Activated T-cell treated with anti-CD3 and anti-CD28 coated beads, Interleukin-2, amount 50 U/mL, for 4 hours (primary cell): ENCODE results near the gene TRIM63. TPM values are rescaled to one million over a fixed set of nuclear protein-coding genes. Genes with fewer than 3 reads are reported as not detected.

Experiments used
- ATAC-seq, 2 donors: fragments of 200-7000 bp; cut with Tn5 transposase; one replicate each; pipeline ENCODE4 v1.10.0; 2021
- DNase-seq: peaks from one replicate; pipeline ENCODE4 v3.0.0-alpha.2; 2020
- H3K27me3 Mint-ChIP-seq: one replicate; pipeline ENCODE4 v1.8.0; 2021; ENCODE audit warnings: low read depth, mixed read lengths
- H3K36me3 Mint-ChIP-seq: one replicate; pipeline ENCODE4 v1.8.0; 2022; ENCODE audit warnings: mixed read lengths; ENCODE audit not compliant: insufficient read depth
- H3K4me1 Mint-ChIP-seq: one replicate; pipeline ENCODE4 v1.8.0; 2021; ENCODE audit warnings: low read depth, mixed read lengths
- H3K4me3 Mint-ChIP-seq: one replicate; pipeline ENCODE4 v1.8.0; 2021; ENCODE audit warnings: mild to moderate bottlenecking, moderate library complexity, mixed read lengths
- H3K9me3 Mint-ChIP-seq: one replicate; pipeline ENCODE4 v1.8.0; 2021; ENCODE audit warnings: mixed read lengths
- total RNA-seq, 3 donors: library from RNA; stranded (reverse); gene quantifications; one replicate each; pipeline ENCODE4 v1.2.1, GENCODE V29; 2021

The TRIM63 gene
- total RNA-seq, 3 donors from 2014 or later, result not detected

GRCh38 chr1:26078286-26079177 lies 11.1 kb upstream of the TRIM63 start:
- ATAC-seq (no peak), DNase-seq (no peak)
- no peak overlapping the region for H3K4me3 Mint-ChIP-seq
- H3K27me3 Mint-ChIP-seq, result peaks cover 14% of the 10 kb centered on the region
- peaks cover 10% of the 10 kb centered on the region for H3K4me1 Mint-ChIP-seq
- no peaks in the 10 kb centered on the region for H3K36me3 Mint-ChIP-seq
- H3K9me3 Mint-ChIP-seq, result no peaks in the 10 kb centered on the region

GRCh38 chr1:26077524-26077923 lies 10.1 kb upstream of the TRIM63 start:
- H3K4me3 Mint-ChIP-seq, result no peak overlapping the region
- ATAC-seq (no peak), DNase-seq (no peak)
- H3K9me3 Mint-ChIP-seq, result no peaks in the 10 kb centered on the region
- H3K27me3 Mint-ChIP-seq, result peaks cover 14% of the 10 kb centered on the region
- no peaks in the 10 kb centered on the region for H3K36me3 Mint-ChIP-seq
- peaks cover 10% of the 10 kb centered on the region for H3K4me1 Mint-ChIP-seq

- H3K4me3 Mint-ChIP-seq, result no peak overlapping the region
- no peaks in the 10 kb centered on the region for H3K36me3 Mint-ChIP-seq
- no peaks in the 10 kb centered on the region for H3K9me3 Mint-ChIP-seq
- H3K4me1 Mint-ChIP-seq, result peaks cover 10% of the 10 kb centered on the region
- peaks cover 20% of the 10 kb centered on the region for H3K27me3 Mint-ChIP-seq
- ATAC-seq (no peak), DNase-seq (no peak)
Observed at GRCh38 chr1:26075421-26076144, 8.2 kb upstream of the TRIM63 start.

GRCh38 chr1:26072305-26072704 lies 4.9 kb upstream of the TRIM63 start:
- Mint-ChIP-seq H3K27me3 (peaks cover 24% of the 10 kb centered on the region), H3K36me3 (no peaks in the 10 kb centered on the region), H3K4me1 (peaks cover 10% of the 10 kb centered on the region), H3K4me3 (no peak overlapping the region), H3K9me3 (no peaks in the 10 kb centered on the region)
- DNase-seq (no peak), ATAC-seq (no peak)

GRCh38 chr1:26070963-26071342 lies 3.5 kb upstream of the TRIM63 start:
- Mint-ChIP-seq H3K4me1 (peaks cover 8% of the 10 kb centered on the region), H3K4me3 (no peak overlapping the region), H3K27me3 (peaks cover 16% of the 10 kb centered on the region), H3K36me3 (no peaks in the 10 kb centered on the region), H3K9me3 (no peaks in the 10 kb centered on the region)
- ATAC-seq (no peak), DNase-seq (no peak)

- Mint-ChIP-seq H3K4me1 (peaks cover 3% of the 10 kb centered on the region), H3K36me3 (no peaks in the 10 kb centered on the region), H3K9me3 (no peaks in the 10 kb centered on the region), H3K4me3 (no peak overlapping the region), H3K27me3 (peaks cover 16% of the 10 kb centered on the region)
- DNase-seq, result no peak
- ATAC-seq, result no peak
Observed at GRCh38 chr1:26070296-26070962, 3.0 kb upstream of the TRIM63 start.

GRCh38 chr1:26069941-26070295 lies 2.5 kb upstream of the TRIM63 start:
- no peaks in the 10 kb centered on the region for H3K9me3 Mint-ChIP-seq
- ATAC-seq (no peak), DNase-seq (no peak)
- no peak overlapping the region for H3K4me3 Mint-ChIP-seq
- H3K36me3 Mint-ChIP-seq, result no peaks in the 10 kb centered on the region
- peaks cover 16% of the 10 kb centered on the region for H3K27me3 Mint-ChIP-seq
- no peaks in the 10 kb centered on the region for H3K4me1 Mint-ChIP-seq

- ATAC-seq, result no peak
- no peak for DNase-seq
- peaks cover 6% of the 10 kb centered on the region for H3K27me3 Mint-ChIP-seq
- H3K9me3 Mint-ChIP-seq, result no peaks in the 10 kb centered on the region
- H3K4me1 Mint-ChIP-seq, result no peaks in the 10 kb centered on the region
- no peaks in the 10 kb centered on the region for H3K36me3 Mint-ChIP-seq
- no peak overlapping the region for H3K4me3 Mint-ChIP-seq
Observed at GRCh38 chr1:26066857-26067256, 573 bp downstream of the TRIM63 start.

- Mint-ChIP-seq H3K27me3 (peaks cover 6% of the 10 kb centered on the region), H3K4me3 (no peak overlapping the region), H3K36me3 (no peaks in the 10 kb centered on the region), H3K9me3 (no peaks in the 10 kb centered on the region), H3K4me1 (no peaks in the 10 kb centered on the region)
- DNase-seq, result no peak
- no peak for ATAC-seq
Observed at GRCh38 chr1:26066160-26066559, 1.3 kb downstream of the TRIM63 start.

- ATAC-seq (no peak), DNase-seq (no peak)
- Mint-ChIP-seq H3K4me1 (no peaks in the 10 kb centered on the region), H3K4me3 (no peak overlapping the region), H3K27me3 (peaks cover 10% of the 10 kb centered on the region), H3K9me3 (no peaks in the 10 kb centered on the region), H3K36me3 (no peaks in the 10 kb centered on the region)
Observed at GRCh38 chr1:26064553-26064952, 2.9 kb downstream of the TRIM63 start.

- Mint-ChIP-seq H3K4me3 (no peak overlapping the region), H3K36me3 (no peaks in the 10 kb centered on the region), H3K9me3 (no peaks in the 10 kb centered on the region), H3K4me1 (no peaks in the 10 kb centered on the region), H3K27me3 (peaks cover 9% of the 10 kb centered on the region)
- no peak for ATAC-seq
- DNase-seq, result no peak
Observed at GRCh38 chr1:26060832-26061574, 6.4 kb downstream of the TRIM63 start.

GRCh38 chr1:26059906-26060305 lies 7.5 kb downstream of the TRIM63 start:
- no peaks in the 10 kb centered on the region for H3K36me3 Mint-ChIP-seq
- H3K9me3 Mint-ChIP-seq, result no peaks in the 10 kb centered on the region
- no peak overlapping the region for H3K4me3 Mint-ChIP-seq
- H3K4me1 Mint-ChIP-seq, result no peaks in the 10 kb centered on the region
- peaks cover 14% of the 10 kb centered on the region for H3K27me3 Mint-ChIP-seq
- ATAC-seq (no peak), DNase-seq (no peak)

- no peak overlapping the region for H3K4me3 Mint-ChIP-seq
- peaks cover 25% of the 10 kb centered on the region for H3K27me3 Mint-ChIP-seq
- no peaks in the 10 kb centered on the region for H3K4me1 Mint-ChIP-seq
- no peaks in the 10 kb centered on the region for H3K9me3 Mint-ChIP-seq
- no peak for ATAC-seq
- no peaks in the 10 kb centered on the region for H3K36me3 Mint-ChIP-seq
- DNase-seq, result no peak
Observed at GRCh38 chr1:26058052-26058595, 9.3 kb downstream of the TRIM63 start.

- Mint-ChIP-seq H3K4me1 (no peaks in the 10 kb centered on the region), H3K4me3 (no peak overlapping the region), H3K9me3 (no peaks in the 10 kb centered on the region), H3K27me3 (peaks cover 29% of the 10 kb centered on the region), H3K36me3 (no peaks in the 10 kb centered on the region)
- ATAC-seq (no peak), DNase-seq (no peak)
Observed at GRCh38 chr1:26057189-26057588, 10.2 kb downstream of the TRIM63 start.
